SK-N-SH treated with all-trans-retinoic acid at 6 μM for 48 hours (cell line): ENCODE data around the gene SCFD2.

ENCODE experiments used
- ZFP30 ChIP-seq: fragments of 450-650 bp; formaldehyde crosslinking; IDR thresholded peaks from 2 replicates; pipeline ENCODE4 v1.5.0; 2022; ENCODE audit warnings: mild to moderate bottlenecking, moderate library complexity
- TF ChIP-seq, protein P1 (sequence below): fragments of 250-450 bp; sonication (Bioruptor Pico); IDR thresholded peaks from 2 replicates; pipeline ENCODE4 v1.5.0; 2020; ENCODE audit warnings: mild to moderate bottlenecking, moderate library complexity
- TF ChIP-seq, protein P2 (sequence below): fragments of 250-450 bp; sonication (Bioruptor Pico); IDR thresholded peaks from 2 replicates; pipeline ENCODE4 v1.8.0; 2020; ENCODE audit warnings: mild to moderate bottlenecking, moderate library complexity, borderline replicate concordance

DNA sequence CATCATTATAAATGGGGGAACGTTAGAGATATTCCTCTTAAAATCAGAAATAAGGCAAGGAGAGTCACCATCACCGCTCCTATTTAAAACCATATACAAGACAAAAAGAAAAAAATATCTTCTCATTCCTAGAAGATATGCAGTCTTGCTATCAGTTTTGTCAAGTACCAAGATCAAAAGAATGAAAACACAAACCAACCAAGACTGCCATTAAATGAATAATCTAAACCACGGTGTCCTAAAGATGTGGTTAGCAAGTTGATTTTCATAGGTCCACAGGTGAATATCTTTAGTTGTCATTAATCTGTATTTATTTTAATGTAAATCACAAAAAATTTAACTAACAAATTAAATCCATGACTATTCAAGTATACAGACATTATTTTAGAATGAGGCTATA, 39.3 kb downstream of the SCFD2 start:
- TF ChIP-seq, protein P1, sequence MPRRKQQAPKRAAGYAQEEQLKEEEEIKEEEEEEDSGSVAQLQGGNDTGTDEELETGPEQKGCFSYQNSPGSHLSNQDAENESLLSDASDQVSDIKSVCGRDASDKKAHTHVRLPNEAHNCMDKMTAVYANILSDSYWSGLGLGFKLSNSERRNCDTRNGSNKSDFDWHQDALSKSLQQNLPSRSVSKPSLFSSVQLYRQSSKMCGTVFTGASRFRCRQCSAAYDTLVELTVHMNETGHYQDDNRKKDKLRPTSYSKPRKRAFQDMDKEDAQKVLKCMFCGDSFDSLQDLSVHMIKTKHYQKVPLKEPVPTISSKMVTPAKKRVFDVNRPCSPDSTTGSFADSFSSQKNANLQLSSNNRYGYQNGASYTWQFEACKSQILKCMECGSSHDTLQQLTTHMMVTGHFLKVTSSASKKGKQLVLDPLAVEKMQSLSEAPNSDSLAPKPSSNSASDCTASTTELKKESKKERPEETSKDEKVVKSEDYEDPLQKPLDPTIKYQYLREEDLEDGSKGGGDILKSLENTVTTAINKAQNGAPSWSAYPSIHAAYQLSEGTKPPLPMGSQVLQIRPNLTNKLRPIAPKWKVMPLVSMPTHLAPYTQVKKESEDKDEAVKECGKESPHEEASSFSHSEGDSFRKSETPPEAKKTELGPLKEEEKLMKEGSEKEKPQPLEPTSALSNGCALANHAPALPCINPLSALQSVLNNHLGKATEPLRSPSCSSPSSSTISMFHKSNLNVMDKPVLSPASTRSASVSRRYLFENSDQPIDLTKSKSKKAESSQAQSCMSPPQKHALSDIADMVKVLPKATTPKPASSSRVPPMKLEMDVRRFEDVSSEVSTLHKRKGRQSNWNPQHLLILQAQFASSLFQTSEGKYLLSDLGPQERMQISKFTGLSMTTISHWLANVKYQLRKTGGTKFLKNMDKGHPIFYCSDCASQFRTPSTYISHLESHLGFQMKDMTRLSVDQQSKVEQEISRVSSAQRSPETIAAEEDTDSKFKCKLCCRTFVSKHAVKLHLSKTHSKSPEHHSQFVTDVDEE: no peak
- no peak for TF ChIP-seq ZFP30 (CRISPR knock-in tag)
- TF ChIP-seq, protein P2, sequence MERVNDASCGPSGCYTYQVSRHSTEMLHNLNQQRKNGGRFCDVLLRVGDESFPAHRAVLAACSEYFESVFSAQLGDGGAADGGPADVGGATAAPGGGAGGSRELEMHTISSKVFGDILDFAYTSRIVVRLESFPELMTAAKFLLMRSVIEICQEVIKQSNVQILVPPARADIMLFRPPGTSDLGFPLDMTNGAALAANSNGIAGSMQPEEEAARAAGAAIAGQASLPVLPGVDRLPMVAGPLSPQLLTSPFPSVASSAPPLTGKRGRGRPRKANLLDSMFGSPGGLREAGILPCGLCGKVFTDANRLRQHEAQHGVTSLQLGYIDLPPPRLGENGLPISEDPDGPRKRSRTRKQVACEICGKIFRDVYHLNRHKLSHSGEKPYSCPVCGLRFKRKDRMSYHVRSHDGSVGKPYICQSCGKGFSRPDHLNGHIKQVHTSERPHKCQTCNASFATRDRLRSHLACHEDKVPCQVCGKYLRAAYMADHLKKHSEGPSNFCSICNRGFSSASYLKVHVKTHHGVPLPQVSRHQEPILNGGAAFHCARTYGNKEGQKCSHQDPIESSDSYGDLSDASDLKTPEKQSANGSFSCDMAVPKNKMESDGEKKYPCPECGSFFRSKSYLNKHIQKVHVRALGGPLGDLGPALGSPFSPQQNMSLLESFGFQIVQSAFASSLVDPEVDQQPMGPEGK (CRISPR knock-in tag): no peak
